RWPE1 (cell line): ENCODE results near the gene MGME1.

Source experiments
- CTCF ChIA-PET: fragments of 350-600 bp; sonication (Branson Sonifier 250); formaldehyde crosslinking; extraction: SDS; loops from one replicate; lab custom pipeline; 2021; lab: Yijun Ruan, JAX
- POLR2A ChIA-PET: fragments of 400-600 bp; formaldehyde crosslinking; extraction: SDS; loops from one replicate; lab custom pipeline; 2020; ENCODE audit warnings: antibody characterized with exemption; ENCODE audit not compliant: low non-redundant PET; lab: Yijun Ruan, JAX
- DNase-seq: peaks from one replicate; pipeline ENCODE4 v3.0.0; 2012; ENCODE audit warnings: low spot score
- H3K27ac ChIP-seq: fragments of 450-650 bp; 2 replicates; pipeline ENCODE4 v1.5.1; 2017
- CTCF ChIP-seq: fragments of 450-650 bp; conservative IDR thresholded peaks from 2 replicates; pipeline ENCODE4 v1.5.1; 2017; ENCODE audit warnings: low read depth, mild to moderate bottlenecking

The MGME1 gene

DNA sequence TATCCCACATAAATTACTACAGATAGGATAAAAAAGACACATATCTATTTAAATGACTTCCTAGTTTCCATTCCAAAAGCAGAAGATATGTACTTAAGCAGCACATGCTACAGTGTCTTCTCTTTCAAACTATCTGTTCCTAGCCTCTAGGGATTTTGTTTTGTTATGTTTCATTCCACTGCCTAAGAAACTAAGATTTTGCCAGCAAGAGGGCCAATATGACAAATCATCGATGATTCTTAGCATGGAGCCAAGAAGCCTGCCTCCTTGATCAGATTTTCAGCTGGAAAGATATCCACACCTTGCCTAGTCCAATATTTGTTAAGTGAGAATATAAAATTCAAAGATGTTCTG is 7.3 kb upstream of the MGME1 start:
- no peak overlapping the region for H3K27ac ChIP-seq
- POLR2A ChIA-PET, result no interaction called here
- no peak for DNase-seq
- CTCF ChIA-PET, result no interaction called here
- TF ChIP-seq CTCF, result no peak

DNA sequence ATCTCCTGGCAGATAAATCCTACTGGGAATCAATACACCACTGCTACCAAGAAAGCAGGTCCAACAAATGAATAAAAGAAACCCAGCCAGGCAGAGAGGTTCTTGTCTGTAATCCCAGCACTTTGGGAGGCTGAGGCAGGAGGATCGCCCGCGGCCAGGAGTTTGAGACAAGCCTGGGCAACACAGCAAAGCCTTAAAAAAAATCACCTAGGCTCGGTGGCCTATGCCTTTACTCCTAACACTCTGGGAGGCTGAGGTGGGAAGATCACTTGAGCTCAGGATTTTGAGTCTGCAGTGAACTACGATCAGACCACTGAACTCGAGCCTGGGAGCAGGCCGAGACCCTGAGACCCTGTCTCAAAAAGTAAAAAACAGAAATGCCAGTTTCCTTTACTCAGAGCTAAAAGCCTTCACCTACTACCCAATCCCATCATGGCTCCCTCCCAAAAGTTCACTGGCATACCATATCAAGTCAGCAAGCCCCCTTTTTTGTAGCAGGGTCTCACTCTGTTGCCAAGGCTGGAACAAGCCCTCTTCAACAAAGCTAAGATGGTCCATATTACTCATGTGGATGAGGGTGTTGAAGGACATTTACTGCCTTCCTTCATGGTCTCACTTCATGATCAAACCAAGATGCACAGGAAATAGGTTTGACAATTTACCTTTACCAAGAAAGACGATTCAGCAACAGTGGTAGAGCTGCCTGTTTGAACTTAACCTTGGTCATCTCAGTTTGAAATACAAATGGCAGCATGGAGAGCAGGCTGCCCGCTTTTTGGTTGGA is 5.5 kb upstream of the MGME1 start:
- CTCF ChIA-PET, result interaction anchor here (0.6 kb wide), 1 partner anchor 283 kb away, joined by 3 read pairs; no protein-coding TSS in a partner anchor
- POLR2A ChIA-PET, result no interaction called here
- DNase-seq, result no peak
- no peak for TF ChIP-seq CTCF
- H3K27ac ChIP-seq, result peak overlapping the region; percentile 55

GRCh38 chr20:17964073-17964472 is 4.7 kb upstream of the MGME1 start:
- H3K27ac ChIP-seq, result no peak overlapping the region
- CTCF ChIA-PET, result interaction anchor here (0.6 to 1.0 kb wide), 2 partner anchors 284 to 460 kb away, joined by 3 read pairs; no protein-coding TSS in a partner anchor
- TF ChIP-seq CTCF, result no peak
- DNase-seq, result no peak
- POLR2A ChIA-PET, result no interaction called here

GRCh38 chr20:17964632-17965031 is 4.2 kb upstream of the MGME1 start:
- ChIA-PET POLR2A (no interaction called here), CTCF (interaction anchor here (1.0 kb wide), 1 partner anchor 461 kb away, joined by 3 read pairs; no protein-coding TSS in a partner anchor)
- no peak overlapping the region for H3K27ac ChIP-seq
- DNase-seq, result no peak
- TF ChIP-seq CTCF, result no peak

DNA sequence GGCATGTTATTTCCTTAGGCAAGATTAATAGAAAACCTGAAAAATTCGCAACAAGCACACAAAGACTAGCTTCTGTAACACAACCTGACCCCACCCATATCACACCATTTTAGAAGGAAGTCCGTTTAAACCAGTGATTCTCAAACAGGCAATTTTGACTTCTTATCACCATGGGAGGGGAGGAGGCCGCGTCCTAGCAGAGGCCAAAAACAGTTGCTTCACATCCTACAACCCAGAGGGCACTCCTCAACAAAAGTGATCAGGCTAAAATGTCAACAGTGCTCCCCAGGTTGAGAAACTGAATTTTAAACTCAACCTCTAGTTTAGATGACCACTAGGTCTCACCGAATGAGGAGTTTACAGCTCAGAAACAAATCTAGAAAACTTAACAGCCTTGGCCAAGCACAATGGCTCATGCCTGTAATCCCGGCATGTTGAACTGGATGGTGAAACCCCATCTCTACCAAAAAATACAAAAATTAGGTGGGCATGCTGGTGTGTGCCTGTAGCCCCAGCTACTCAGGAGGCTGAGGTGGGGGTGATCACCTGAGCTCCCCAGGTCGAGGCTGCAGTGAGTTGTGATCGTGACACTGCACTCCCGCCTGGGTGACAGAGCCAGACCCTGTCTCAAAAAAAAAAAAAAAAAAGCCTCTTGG is 3.6 kb upstream of the MGME1 start:
- POLR2A ChIA-PET, result no interaction called here
- no peak for TF ChIP-seq CTCF
- DNase-seq, result no peak
- CTCF ChIA-PET, result interaction anchor here (0.8 to 3.2 kb wide), 3 partner anchors 15 to 461 kb away, joined by 3 to 12 read pairs (median 3); no protein-coding TSS in a partner anchor
- H3K27ac ChIP-seq, result peak overlapping the region; percentile 55

DNA sequence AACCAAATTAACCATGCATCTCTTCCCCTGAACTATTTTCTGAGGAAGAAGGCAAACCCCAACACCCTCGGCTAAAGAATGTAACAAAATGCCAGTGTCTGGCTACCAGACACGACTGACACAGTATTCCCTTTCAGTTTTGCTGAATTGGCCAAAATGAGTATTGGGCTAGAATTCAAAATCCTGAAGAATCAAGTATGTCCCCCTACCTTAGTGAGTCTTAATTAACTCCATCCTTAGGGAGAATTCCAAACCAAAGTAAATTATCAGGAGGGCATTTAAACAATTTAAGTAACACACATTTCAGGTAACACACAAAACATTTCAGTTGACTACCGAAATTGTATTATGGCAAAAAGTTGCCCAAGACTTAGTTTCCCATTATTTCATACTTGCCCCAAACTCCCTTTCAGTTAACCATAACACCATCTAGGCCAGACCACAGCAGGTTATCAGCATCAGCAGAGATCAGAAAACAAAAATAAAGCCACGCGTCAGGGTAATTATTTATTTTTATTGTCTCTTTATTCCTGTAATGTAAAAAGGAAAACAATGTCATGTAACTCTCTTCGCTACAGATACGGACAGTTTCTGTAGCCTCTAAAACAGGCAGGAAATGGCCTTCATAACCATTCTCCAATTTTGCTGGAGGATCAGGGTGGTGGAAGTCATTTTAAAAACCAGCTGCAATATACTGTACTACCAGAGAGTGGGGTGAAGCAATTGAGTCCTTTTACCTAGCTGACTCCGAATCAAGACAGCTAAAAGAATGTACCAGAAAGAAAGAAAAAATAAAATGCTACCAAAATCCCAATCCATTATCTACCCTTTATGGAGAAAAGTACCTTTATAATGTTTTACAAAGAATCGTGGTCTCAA is 2.1 kb upstream of the MGME1 start:
- ChIA-PET CTCF (interaction anchor here (0.6 to 3.2 kb wide), 3 partner anchors 12 to 30 kb away, joined by 3 to 12 read pairs (median 4); no protein-coding TSS in a partner anchor), POLR2A (interaction anchor here (0.5 to 0.6 kb wide), 3 partner anchors 7 to 431 kb away, joined by 3 to 5 read pairs (median 4); no protein-coding TSS in a partner anchor)
- H3K27ac ChIP-seq, result peak overlapping the region; percentile 62
- DNase-seq, result no peak
- no peak; the same call in 1 of the 2 replicates for TF ChIP-seq CTCF
